Measurements from ENCODE around the gene LSM12.

- no peak for TF ChIP-seq POLR2A (IDR thresholded peaks at IDR 0.05)
- TF ChIP-seq CTCF (IDR thresholded peaks at IDR 0.05) = no peak
Observed at GRCh38 chr17:44065668-44066203, 735 bp downstream of the LSM12 start.
